SIG-M5 treated with dmso at 0.1 percent for 504 hours (cell line): ENCODE measurements around the gene TRABD2B.

Source experiments
- DNase-seq: peaks from one replicate; lab custom pipeline; 2025; ENCODE audit not compliant: unreplicated experiment; lab: John Stamatoyannopoulos, UW

The TRABD2B gene

DNA sequence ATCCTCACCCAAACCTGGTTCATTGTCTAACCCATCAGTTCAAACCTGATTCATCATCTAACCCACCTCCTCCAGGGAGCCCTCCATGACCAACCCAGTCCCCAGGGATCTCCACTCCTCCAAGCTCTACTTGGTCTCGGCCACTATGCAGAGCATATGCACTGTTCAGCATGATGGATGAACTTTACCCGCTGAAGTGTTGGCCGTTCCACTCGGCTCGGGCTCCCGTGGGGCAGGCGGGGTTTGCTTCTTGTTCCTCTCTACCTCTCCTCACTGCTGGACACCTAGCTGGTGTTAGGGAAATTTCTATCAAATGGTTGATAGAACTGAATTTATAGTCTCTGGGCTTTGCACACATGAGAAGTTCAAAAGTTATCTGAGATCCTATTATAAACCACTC, 111.0 kb downstream of the TRABD2B start:
- DNase-seq, result no peak

DNA sequence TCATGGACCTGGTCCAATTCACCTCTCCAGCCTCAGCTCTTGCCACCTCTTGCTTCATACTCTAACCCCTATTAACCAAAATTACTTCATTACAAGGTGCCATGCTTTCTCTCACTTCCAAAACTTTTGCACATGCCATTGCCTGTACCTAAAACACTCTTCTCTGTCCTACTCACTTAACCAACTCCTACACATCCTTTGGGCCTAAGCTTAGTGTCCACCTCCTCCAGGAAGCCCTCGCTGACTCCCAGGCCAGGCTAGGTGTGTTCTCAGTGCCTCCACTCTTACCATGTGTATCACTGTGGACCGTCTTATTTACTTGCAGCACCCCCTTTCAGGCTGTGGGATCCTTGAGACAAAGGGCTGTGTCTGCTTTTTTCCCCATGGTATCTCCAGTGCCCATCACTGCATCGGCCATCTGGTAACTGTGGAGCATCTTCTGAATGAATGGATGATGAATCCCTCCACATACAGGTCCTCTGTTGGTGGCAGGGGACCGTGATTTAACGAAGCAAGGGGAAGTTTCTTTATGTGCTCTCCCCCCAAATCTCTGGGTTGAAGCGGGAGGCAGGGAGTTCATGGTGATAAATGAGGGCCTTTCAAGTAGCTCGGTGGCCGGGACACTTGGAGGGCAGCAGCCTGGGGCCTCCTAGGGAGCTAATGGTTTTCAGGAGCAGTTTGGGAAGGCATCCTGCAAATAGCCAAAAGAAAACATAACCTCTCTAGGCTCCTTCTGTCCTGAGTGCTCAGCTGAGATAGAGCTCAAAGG, 111.9 kb downstream of the TRABD2B start:
- DNase-seq, result no peak

DNA sequence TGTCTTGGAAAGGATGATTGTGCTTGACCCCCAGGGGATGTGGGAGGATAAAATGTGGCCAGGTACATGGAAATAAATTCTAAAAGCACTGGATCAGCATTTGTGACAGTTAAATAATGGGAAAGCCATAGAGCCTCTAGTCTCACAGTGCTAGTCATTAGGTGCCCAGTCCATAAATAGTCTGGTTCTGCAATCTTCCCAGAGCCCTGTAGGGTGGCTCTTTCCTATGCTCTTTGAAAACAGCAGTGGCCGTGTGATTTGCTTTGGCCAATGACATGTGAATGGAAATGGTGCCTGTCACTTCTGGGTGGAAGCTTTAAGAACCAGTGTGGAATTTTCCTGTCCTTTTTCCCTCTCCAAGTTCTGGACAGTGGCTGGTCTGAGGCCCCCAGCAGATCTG, 113.2 kb downstream of the TRABD2B start:
- no peak for DNase-seq

DNA sequence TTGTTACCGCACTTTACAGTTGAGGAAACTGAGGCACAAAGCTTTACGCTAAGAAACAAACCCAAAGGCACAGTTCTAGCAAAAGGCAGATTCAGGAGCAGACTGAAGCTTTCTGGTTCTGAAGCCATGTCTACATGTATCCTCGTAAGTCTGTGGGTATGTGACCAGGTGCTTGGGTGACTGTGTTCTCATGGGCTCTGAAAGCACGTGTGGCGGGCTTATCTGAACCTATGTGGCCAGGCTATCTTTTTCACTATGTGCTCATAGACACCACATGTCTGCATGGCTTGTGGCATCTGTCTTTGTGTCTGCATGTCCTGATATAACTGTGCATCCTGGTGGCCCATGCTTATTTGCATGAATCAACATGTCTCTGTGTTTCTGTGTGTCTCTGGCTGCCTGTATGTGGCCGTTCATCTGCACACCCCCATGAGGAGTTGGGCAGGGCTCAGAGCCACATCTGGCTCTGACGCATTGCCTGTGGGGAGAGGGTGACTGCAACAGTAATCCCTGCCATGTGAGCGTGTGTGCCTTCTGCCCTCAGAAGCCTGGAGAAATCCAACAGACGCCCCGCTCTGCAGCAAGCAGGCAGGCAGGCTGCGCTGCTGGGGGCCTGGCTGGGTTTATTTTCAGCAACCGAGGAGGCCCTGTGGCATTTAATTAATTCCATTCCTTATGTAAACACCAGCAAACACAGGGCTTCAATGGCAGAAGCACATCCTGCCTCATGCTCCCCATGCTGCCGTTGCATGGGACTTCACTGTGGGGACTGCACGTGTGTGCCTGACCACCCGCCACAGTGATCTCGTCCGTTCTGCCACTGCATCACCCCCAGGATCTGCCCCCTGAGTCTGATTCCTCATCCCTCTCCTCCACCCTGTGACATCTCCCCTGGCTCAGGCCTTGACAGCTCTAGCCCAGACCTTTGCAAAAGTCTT, 115.4 kb downstream of the TRABD2B start:
- DNase-seq, result no peak

DNA sequence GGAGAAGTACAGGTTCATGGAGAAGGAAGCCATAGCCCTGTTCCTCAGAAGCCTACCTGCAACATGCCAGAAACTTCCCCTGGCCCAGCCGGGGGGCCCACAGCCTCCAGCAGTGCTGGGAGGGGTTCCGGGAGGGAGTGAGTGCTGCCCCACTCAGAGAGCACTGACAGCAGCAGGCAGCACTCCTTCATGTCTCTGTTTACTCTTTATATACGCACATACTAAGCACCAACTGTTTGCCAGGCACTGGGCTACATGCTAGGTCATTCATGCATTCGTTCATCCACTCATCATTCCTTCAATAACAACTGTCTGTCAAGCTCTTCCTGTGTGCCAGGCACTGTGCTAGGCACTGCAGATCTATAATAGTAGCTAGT, 120.6 kb downstream of the TRABD2B start:
- no peak for DNase-seq

DNA sequence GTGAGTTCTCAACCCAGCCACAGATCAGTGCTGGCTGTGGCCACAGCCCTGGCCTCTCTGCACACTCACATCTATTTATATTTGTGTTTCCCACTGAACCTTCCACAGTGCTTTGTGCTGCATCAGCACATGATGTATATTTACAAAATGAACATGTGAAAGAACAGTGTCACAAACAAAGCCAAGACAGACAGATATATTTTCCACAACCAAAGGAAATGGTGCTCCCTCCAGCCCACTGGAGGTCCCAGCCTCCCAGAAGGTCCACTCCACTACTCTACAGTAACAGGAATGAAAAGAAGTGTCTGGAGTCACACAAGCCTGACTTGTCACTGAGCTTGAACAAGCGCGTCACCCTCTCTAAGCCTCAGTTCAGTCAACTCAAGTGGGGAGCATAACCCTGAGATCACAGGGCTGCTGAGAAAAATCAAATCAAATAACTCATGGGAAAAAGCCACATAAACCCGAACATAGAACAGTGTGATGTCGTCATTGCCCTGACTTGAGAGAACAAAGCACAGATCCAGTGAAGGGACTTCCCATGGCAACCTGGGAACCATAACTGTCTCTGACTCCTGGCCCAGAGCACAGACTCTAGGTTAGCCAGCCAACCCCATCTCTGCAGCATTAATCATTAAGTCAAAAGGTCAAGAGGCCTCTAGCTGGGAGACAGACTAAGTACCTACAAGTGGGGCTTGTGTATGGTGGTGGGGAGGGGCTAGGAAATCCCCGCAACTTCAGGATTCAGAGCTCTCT, 121.2 kb downstream of the TRABD2B start:
- DNase-seq, result no peak

DNA sequence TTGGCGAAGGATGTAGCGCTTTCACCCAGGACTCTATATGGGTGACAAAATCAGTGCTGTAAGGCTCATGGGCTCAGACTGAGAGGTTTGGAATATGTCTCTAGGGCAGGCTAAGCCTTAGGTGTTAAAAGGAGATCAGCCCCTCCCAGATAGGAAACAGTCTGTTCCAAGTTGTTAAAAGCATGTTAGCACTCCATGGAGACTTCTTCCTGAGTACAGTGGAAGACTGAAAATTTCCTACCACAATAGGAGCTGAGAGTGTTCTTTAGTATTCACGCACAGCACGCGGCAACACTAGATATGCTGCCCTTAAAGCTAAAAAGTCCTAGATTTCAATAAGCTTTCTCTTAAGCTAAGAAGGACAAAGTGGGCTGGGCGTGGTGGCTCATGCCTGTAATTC, 122.1 kb downstream of the TRABD2B start:
- no peak for DNase-seq

DNA sequence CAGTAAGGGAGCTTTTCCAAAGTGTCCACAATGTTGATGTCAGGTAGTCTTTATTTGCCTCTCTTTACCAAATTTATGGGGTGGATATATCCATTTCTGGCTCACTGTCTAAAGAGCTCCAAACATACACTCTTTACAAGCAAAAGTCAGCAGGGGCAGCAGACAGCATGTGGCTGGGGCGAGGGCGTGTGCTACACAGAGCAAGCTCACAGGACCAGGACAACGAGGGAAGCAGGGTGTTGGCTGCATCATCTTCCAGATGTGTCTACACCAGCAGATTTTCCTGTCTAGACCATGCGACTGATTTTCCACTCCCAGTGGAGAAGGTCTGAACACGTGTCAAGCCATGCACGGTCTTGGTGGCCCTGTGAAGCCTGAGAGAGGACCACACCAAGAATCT, 123.8 kb downstream of the TRABD2B start:
- no peak for DNase-seq

DNA sequence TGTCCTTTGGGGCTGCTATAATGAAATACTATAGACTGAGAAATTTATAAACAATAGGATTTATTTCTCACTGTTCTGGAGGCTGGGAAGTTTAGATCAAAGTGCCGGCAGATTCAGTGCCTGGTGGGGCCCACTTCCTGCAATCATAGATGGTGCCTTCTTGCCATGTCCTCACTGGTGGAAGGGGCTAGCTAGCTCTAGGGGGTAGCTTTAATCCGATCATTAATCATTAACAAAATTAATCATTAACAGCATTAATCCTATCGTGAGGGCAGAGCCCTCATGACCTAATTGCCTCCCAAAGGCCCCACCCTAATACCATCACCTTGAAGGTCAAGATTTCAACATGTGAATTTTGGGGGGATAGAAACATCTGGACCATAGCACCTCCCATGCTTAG, 124.3 kb downstream of the TRABD2B start:
- no peak for DNase-seq

DNA sequence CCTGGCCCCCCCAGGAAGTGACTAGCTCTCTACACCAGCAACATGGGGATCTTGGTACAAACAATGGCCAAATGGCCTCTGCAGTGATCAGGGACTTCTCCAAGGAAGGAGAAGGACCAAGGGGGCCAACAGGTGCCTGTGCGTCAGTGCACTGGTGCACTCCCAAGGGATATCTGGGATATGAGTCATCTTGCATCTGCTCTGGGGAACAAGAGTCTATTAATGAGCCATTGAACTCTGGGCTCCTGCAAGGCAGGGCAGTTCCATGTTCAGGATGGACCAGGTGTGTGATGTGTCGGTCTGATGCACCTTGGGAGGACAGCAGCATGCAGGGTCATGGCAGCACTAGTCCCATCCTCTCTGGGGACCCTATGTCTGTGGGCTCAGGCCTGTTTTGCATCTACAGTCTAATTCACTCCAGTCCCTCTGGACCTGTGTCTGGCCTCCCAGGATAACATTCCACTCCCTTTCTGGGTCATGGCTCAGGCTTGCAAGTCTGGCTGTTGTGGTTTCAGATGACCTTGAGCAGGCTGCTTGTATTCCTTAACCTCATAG, 125.3 kb downstream of the TRABD2B start:
- no peak for DNase-seq

DNA sequence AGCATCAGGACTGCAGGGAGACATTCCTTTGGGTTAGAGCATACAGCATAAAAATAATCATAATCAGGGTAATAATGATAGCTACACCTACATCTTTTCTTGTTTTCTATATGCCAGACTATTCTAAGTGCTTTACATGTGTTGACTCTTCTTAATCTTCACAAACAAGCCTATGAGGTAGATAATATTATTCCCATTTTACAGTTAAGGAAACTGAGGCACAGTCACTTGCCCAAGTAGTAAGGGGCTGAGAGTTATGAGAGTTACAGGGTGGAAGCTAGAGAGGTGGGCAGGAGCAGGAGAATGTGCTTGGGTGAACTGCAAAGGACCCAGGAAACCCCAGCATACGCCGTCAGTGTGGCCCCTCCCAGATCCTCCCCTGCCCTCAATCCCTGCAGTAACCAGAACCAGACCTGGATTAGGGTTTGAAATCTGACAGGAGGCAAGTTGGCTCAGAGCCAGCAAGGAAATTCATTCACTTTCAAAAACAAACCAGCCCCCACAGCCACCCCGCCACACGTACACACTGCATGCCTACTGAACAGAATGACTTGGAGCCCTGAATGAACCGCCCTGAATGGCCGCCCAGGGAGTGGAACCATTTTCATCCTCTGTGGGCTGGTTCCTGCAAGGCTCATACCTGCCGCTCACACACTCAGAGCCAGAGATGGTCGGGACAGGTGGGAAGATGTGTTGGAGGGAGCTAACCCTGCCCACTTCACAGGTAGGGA, 126.1 kb downstream of the TRABD2B start:
- no peak for DNase-seq

DNA sequence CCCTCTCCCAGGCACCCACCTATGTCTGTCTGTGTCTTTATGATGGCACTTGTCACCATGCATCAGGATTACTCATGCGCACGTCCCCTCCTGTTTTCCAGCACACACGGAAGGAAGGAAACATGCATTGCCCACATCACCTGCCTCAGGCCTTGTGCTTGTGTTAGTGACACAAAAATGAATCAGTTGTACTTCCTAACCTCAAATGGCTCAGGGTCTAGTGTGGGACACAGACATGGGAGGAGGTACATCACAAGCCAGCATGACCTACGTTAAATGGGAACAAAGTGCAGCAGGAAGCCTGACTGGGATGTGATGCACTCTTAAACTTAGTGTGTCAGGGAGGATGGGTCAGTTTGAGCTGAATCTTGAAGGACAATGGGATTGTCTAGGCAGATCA, 126.7 kb downstream of the TRABD2B start:
- no peak for DNase-seq

DNA sequence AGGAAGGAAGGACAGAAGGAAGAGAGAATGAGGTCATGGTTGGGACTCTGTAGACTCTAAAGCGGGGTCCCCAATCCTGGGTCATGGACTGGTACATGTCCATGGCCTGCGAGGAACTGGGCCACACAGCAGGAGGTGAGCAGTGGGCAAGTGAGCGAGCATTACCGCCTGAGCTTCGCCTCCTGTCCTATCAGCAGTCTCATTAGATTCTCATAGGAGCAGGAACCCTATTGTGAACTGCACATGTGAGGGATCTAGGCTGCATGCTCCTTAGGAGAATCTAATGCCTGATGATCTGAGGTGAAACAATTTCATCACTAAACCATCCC, 128.9 kb downstream of the TRABD2B start:
- DNase-seq, result no peak

DNA sequence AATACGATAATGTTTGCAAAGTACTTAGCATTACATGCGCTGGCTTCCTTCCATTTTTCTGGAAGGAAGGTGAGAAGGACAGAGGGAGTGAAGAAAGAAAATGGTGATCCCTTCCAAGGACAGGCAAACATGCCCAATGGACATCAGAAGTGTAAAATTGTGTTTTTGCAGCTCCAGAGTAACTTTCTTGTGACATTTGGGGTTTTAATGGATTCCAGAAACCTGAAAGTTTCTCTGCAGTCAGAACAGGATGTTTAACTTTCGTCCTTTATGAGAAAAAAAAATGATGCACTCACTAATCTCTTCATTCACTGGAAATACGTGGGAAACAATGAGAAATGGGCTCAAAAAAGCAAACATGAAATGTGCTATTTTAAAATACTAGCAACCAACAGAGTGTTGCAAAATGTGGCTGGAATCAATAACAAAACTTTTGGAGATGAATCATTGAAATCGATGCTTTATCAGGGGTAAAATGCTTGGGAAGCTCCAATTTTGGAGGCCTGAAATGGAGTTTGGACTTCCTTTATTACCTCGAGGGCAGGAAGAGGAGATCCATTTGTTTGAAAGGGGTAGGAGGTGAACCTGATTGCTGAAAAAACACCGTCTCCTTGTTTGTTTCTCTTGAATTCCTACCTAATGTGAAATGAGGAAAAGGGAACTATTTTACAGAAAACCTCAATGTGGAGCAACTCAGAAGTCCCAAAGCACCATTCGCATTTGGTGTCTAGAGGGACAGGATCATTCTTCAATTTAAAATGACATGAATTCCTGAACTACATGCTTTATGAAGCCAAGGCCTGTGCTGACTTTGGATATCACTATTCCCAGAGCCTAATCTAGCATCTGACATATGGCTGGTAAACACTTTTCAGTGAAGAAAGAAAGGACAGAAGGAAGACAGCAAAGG, 129.5 kb downstream of the TRABD2B start:
- no peak for DNase-seq

DNA sequence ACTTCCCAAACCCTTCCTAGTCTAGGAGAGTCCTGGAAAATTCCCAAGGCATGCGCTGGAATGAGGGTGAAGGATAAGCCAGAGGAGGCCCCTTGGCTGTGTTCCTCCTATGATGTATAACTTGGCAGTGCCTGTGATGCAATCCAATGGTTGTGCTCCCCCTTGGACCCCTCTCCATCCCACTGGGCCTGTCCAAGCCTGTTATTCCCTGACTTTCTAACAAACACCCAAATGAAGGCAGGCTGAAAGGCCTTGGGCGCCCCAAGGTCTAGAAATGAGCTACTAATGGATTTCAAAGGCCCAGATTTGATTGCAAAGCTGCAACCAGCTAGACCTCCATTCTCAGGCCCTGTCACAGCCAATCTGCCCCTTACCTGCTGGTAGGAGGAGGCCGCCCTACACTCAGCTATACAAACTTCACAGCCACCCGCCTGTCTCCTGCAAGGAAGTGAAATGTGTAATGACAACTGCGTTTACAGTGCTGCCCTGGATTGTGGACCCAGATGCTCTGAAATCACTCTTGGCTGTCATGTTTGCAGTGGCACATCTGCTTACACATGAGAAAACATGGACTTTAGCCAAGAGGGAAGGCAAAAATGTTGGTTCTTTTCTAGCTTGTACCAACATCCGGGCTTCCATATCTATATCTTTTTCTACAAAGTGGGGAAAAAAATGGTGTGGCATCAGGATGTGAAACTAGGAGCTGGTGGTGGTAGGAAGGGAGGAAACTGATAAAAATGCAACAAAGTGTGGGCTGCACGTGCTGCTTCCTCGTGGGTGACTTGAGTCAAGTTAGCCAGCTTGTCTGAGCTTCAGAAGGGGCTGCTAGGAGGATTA, 130.4 kb downstream of the TRABD2B start:
- no peak for DNase-seq

DNA sequence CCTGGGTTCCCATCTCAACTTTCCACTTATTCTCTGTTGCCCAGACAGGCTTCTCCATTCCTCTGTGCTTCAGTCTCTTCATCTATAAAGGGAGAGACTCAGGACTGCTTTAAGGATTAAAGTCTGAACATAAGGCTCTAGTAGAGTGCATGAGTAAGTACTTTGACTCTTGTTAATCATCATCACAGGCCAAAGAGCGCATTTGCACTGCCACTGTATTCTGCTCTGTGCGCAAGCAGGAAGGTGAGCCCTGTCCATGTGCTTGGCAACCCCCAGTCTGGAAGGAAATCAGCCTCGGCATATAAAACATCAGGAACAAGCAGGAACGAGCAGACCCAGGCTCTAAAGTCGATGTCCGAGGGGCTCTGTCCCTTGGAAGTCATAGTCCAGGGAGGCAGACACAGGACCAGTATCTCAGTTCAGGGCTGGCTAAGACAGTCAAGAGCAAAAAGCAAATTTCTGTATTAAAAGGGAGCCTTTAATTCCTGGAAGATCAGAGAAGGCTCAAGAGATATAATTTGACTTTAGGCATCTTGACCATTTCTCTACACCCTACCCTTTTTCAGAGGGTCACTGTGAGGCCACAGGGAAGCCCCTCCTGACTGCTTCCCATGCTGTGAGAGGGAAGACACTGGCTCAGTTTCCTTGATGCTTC, 131.2 kb downstream of the TRABD2B start:
- DNase-seq, result no peak

DNA sequence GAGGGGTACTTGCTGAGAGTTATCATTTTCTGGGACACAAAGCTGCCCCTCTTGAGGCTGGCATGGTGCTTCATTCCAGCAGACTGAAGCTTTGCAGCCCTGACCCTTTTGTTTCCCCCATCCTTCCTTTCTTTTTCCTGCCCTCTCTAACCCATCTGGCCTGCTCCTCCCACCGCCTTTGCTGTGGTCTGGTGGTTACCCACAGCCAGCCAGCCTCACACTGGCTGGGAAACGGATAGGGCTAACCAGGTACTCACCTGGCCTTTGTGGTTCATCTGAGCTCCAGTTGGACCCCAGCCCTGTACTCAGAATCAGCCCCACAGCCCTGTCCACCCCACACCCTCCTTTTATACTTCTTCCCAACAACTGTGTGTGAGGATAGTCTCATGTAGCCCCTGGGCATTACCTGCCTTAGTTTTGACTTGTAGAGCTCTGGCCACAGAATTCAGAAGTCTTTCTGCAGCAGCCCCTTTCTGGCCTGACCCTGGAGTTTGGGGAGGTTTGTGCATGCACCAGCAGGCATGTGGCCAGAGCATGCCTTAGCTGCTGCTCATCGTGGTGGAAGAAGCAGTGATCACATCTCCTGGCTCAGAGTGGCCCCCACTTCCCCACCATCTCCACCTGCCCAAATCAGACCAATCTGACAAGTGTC, 138.0 kb downstream of the TRABD2B start:
- DNase-seq, result no peak

DNA sequence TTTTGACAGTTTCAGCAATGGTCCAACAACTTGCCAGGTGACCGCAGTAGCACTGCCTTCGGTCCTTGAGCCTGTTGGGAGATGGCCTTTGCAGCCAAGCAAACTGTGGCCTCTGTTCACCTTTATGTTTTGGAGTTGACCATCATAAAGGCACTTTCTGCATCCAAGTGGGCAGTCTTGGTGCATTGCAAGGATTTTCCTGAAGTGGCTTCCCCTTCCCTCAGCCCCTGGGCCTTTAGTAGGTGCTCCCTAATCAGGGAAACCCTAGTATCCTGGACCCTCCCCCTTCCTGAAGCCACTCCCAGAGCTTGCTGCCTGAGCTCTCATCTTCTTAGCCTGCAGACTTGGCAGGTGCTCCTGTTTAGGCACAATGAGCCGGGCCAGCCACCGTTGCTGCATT, 140.2 kb downstream of the TRABD2B start:
- no peak for DNase-seq
